ENCODE results near the gene SDK1.

GRCh38 chr7:3386423-3387190 is 85.6 kb downstream of the SDK1 start:
- no peak for TF ChIP-seq ZNF274 (IDR thresholded peaks at IDR 0.05; ENCODE audit: low read length)
- TF ChIP-seq ZNF274 (tag by site-specific recombination; IDR thresholded peaks at IDR 0.05; ENCODE audit: borderline replicate concordance) = no peak
- no peak for TF ChIP-seq ZFP37 (tag by site-specific recombination; IDR thresholded peaks at IDR 0.05)
- no peak for TF ChIP-seq REST (tag by site-specific recombination; IDR thresholded peaks at IDR 0.05)
- no peak for TF ChIP-seq CTCF (tag by site-specific recombination; IDR thresholded peaks at IDR 0.05)
- TF ChIP-seq ZNF341 (tag by site-specific recombination; IDR thresholded peaks at IDR 0.05; ENCODE audit: low read depth) = no peak
- TF ChIP-seq KLF9 (tag by site-specific recombination; IDR thresholded peaks at IDR 0.05; ENCODE audit: low read depth) = no peak
- no peak for TF ChIP-seq RBAK (tag by site-specific recombination; IDR thresholded peaks at IDR 0.05)
- no peak for TF ChIP-seq PRDM1 (tag by site-specific recombination; IDR thresholded peaks at IDR 0.05)
- TF ChIP-seq ATF2 (tag by site-specific recombination; IDR thresholded peaks at IDR 0.05; ENCODE audit: low read depth) = no peak
- no peak for TF ChIP-seq ZNF580 (tag by site-specific recombination; IDR thresholded peaks at IDR 0.05)
- no peak for TF ChIP-seq HOXA7 (CRISPR knock-in tag; IDR thresholded peaks at IDR 0.05; ENCODE audit: borderline replicate concordance)
- no peak for TF ChIP-seq ZNF449 (tag by site-specific recombination; IDR thresholded peaks at IDR 0.05)
- no peak for TF ChIP-seq ZNF404 (tag by site-specific recombination; IDR thresholded peaks at IDR 0.05)

All from HEK293 (cell line).